Measurements from ENCODE around the gene NLK.

Gene NLK

DNA sequence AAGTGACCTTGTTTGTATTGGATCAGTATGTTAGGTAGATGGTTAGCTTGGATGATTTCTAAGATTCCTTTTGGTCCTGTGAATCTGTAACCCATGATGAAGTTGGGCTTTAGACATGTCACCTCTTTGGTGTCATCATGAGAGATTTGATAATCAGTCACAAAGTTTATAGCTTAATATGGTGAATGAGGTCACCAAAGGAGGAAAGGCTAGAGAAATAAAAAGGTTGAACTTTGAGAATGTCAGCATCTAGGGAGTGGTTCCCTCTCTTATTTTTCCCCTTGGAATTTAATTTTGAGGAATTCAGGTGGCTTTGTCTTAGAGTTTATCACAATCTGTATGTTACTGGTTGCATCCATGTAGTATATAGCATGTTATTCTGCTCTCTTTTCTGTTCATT, 45.3 kb downstream of the NLK start:
- TF ChIP-seq, protein P1, sequence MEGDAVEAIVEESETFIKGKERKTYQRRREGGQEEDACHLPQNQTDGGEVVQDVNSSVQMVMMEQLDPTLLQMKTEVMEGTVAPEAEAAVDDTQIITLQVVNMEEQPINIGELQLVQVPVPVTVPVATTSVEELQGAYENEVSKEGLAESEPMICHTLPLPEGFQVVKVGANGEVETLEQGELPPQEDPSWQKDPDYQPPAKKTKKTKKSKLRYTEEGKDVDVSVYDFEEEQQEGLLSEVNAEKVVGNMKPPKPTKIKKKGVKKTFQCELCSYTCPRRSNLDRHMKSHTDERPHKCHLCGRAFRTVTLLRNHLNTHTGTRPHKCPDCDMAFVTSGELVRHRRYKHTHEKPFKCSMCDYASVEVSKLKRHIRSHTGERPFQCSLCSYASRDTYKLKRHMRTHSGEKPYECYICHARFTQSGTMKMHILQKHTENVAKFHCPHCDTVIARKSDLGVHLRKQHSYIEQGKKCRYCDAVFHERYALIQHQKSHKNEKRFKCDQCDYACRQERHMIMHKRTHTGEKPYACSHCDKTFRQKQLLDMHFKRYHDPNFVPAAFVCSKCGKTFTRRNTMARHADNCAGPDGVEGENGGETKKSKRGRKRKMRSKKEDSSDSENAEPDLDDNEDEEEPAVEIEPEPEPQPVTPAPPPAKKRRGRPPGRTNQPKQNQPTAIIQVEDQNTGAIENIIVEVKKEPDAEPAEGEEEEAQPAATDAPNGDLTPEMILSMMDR (IDR thresholded peaks at IDR 0.05; ENCODE audit: low read depth, low read length), result no peak
- no peak overlapping the region for H3K27ac ChIP-seq
- H3K4me3 ChIP-seq (ENCODE audit: low read depth, low read length), result no peak overlapping the region
- no peaks in the 10 kb centered on the region for H3K36me3 ChIP-seq
- DNase-seq, result no peak
- H3K27me3 ChIP-seq (ENCODE audit: insufficient read depth, low read depth, severe bottlenecking), result no peaks in the 10 kb centered on the region
- no peaks in the 10 kb centered on the region for H3K9me3 ChIP-seq (ENCODE audit: severe bottlenecking)

DNA sequence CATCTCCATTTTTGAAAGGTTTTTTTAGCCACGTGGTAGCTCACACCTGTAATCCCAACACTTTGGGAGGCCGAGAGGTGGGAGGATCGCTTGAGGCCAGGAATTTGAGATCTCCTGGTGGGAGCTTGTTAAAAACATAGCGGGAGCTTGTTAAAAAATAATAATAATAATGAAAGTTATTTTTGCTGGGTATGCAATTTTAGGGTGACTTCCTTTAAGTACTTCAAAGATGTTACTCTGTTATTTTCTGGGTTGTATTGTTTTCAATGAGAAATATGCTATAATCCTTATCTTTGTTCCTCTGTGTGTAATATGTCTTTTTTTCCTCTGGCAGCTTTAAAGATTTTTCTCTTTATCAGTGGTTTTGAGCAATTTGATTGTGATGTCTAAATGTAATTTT, 48.1 kb downstream of the NLK start:
- Histone ChIP-seq H3K4me3 (ENCODE audit: low read depth, low read length) (no peak overlapping the region), H3K36me3 (no peaks in the 10 kb centered on the region), H3K27me3 (ENCODE audit: insufficient read depth, low read depth, severe bottlenecking) (no peaks in the 10 kb centered on the region), H3K9me3 (ENCODE audit: severe bottlenecking) (no peaks in the 10 kb centered on the region), H3K27ac (no peak overlapping the region)
- TF ChIP-seq, protein P1 (IDR thresholded peaks at IDR 0.05; ENCODE audit: low read depth, low read length), result no peak
- no peak for DNase-seq

DNA sequence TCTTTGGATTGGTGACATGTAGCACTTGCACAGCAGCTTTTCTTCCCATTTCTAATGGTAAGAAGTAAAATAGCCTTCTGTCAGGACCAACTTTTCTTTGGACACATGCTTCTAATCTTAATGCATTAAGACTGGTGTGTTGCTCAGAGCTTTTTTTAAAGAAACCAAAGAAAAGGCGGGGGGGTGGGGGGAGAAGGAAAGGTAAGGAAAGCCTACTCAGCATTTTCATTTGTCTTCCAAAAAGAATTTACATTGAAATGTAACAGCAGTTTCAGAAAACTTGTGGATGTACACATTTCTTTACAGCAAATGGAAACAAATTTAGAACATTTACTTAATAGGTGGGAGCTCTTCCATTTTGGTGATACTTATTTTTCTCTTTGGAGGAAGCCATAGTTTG, 49.6 kb downstream of the NLK start:
- TF ChIP-seq, protein P1 (IDR thresholded peaks at IDR 0.05; ENCODE audit: low read depth, low read length), result no peak
- no peaks in the 10 kb centered on the region for H3K9me3 ChIP-seq (ENCODE audit: severe bottlenecking)
- no peak for DNase-seq
- H3K27ac ChIP-seq, result no peak overlapping the region
- H3K36me3 ChIP-seq, result no peaks in the 10 kb centered on the region
- no peaks in the 10 kb centered on the region for H3K27me3 ChIP-seq (ENCODE audit: insufficient read depth, low read depth, severe bottlenecking)
- no peak overlapping the region for H3K4me3 ChIP-seq (ENCODE audit: low read depth, low read length)

- no peak for DNase-seq
- no peak overlapping the region for H3K27ac ChIP-seq
- TF ChIP-seq, protein P1 (IDR thresholded peaks at IDR 0.05; ENCODE audit: low read depth, low read length), result no peak
- H3K36me3 ChIP-seq, result no peaks in the 10 kb centered on the region
- no peak overlapping the region for H3K4me3 ChIP-seq (ENCODE audit: low read depth, low read length)
- H3K27me3 ChIP-seq (ENCODE audit: insufficient read depth, low read depth, severe bottlenecking), result no peaks in the 10 kb centered on the region
- H3K9me3 ChIP-seq (ENCODE audit: severe bottlenecking), result no peaks in the 10 kb centered on the region
Measured at GRCh38 chr17:28093999-28094716, 51.7 kb downstream of the NLK start.

- no peak overlapping the region for H3K4me3 ChIP-seq (ENCODE audit: low read depth, low read length)
- no peak overlapping the region for H3K27ac ChIP-seq
- TF ChIP-seq, protein P1 (IDR thresholded peaks at IDR 0.05; ENCODE audit: low read depth, low read length), result no peak
Measured at GRCh38 chr17:28096756-28097155, 54.3 kb downstream of the NLK start.

DNA sequence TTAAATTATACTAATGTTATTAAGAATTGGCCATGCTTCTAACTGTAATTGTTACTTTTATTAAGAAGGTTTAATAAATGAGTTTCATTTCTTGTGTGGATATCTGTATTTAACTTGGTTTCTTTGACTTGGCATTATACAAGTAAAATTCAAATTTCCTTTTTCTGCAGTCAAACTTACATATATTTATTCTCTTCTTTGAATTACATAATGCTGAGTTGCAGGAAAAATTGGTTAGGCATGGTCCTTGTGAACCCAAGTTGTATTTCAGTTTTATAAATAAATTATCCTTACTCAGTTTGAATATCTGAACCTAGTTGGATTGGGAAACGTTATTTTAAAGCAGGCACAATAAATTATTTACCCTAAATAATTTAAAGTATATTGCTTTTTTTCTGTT, 54.8 kb downstream of the NLK start:
- Histone ChIP-seq H3K4me3 (ENCODE audit: low read depth, low read length) (no peak overlapping the region), H3K27me3 (ENCODE audit: insufficient read depth, low read depth, severe bottlenecking) (no peaks in the 10 kb centered on the region), H3K27ac (no peak overlapping the region), H3K36me3 (no peaks in the 10 kb centered on the region), H3K9me3 (ENCODE audit: severe bottlenecking) (no peaks in the 10 kb centered on the region)
- DNase-seq, result no peak
- TF ChIP-seq, protein P1 (IDR thresholded peaks at IDR 0.05; ENCODE audit: low read depth, low read length), result no peak

More at GRCh38 chr17:28096756-28097155, 54.3 kb downstream of the NLK start:
- no peaks in the 10 kb centered on the region for H3K27me3 ChIP-seq (ENCODE audit: insufficient read depth, low read depth, severe bottlenecking)
- no peaks in the 10 kb centered on the region for H3K9me3 ChIP-seq (ENCODE audit: severe bottlenecking)
- DNase-seq, result no peak
- H3K36me3 ChIP-seq, result no peaks in the 10 kb centered on the region

All from WERI-Rb-1 (cell line).